Common myeloid progenitor, CD34-positive (primary cell): ENCODE measurements around the gene TSPEAR.
"Not testable (repeated sequence)": the region's sequence is repeated elsewhere in the genome, so short reads cannot be mapped to it uniquely, and the experiment has no call there.

Source experiments
- CTCF ChIA-PET: fragments of 350-600 bp; sonication (Branson Sonifier 250); formaldehyde crosslinking; loops from one replicate; lab custom pipeline; 2021; ENCODE audit warnings: antibody characterized with exemption; lab: Charles Lee
- POLR2A ChIA-PET: fragments of 350-600 bp; sonication (Branson Sonifier 250); formaldehyde crosslinking; loops from one replicate; lab custom pipeline; 2021; ENCODE audit warnings: antibody characterized with exemption; lab: Charles Lee
- DNase-seq, 3 donors: peaks; one replicate each; pipeline versions ENCODE4 v3.0.0 to v3.0.0-alpha.2; 2013
- H3K27ac ChIP-seq, 2 experiments: 1 replicate in 1 of 2; 2 replicates in 1 of 2; pipeline ENCODE4 v1.7.0; 2013; ENCODE audit warnings: inconsistent platforms in 2 of 2, low read length in 2 of 2, mild to moderate bottlenecking in 2 of 2, low read depth in 1 of 2, moderate library complexity in 1 of 2; ENCODE audit not compliant: severe bottlenecking in 2 of 2, insufficient read depth in 1 of 2, poor library complexity in 1 of 2
- H3K27me3 ChIP-seq, 5 experiments: replicated peaks in 2 of 5; 1 replicate in 3 of 5; 2 replicates in 2 of 5; pipeline versions ENCODE4 v1.6.1 to v1.7.0; 2013; ENCODE audit warnings: low read length in 4 of 5, mild to moderate bottlenecking in 2 of 5, moderate library complexity in 2 of 5, inconsistent platforms in 1 of 5; ENCODE audit not compliant: insufficient read depth in 5 of 5, control insufficient read depth in 4 of 5
- H3K36me3 ChIP-seq, 4 experiments: 1 replicate in 2 of 4; 2 replicates in 2 of 4; pipeline versions ENCODE4 v1.6.1 to v1.7.0; 2013; ENCODE audit warnings: low read length in 3 of 4, control low read depth in 1 of 4, mild to moderate bottlenecking in 1 of 4; ENCODE audit not compliant: control insufficient read depth in 4 of 4, insufficient read depth in 4 of 4
- H3K4me1 ChIP-seq, 4 experiments: 1 replicate in 3 of 4; 2 replicates in 1 of 4; pipeline versions ENCODE4 v1.6.1 to v1.7.1; 2013; ENCODE audit warnings: low read length in 3 of 4, mild to moderate bottlenecking in 3 of 4, control low read depth in 1 of 4, inconsistent platforms in 1 of 4, moderate library complexity in 1 of 4; ENCODE audit not compliant: control insufficient read depth in 4 of 4, insufficient read depth in 4 of 4; ENCODE audit errors: control extremely low read depth in 1 of 4
- H3K4me3 ChIP-seq, 7 experiments: 1 replicate in 4 of 7; 2 replicates in 3 of 7; pipeline versions ENCODE4 v1.5.1 to v1.7.0; 2013; ENCODE audit warnings: mild to moderate bottlenecking in 7 of 7, low read length in 6 of 7, moderate library complexity in 6 of 7, inconsistent platforms in 2 of 7, low read depth in 2 of 7, control low read depth in 1 of 7; ENCODE audit not compliant: insufficient read depth in 4 of 7, control insufficient read depth in 1 of 7; ENCODE audit errors: extremely low read depth in 1 of 7
- H3K9me3 ChIP-seq, 5 experiments: 1 replicate in 4 of 5; 2 replicates in 1 of 5; pipeline versions ENCODE4 v1.6.1 to v1.7.1; 2013; ENCODE audit warnings: low read length in 4 of 5, mild to moderate bottlenecking in 2 of 5, inconsistent platforms in 1 of 5, low read depth in 1 of 5, moderate library complexity in 1 of 5; ENCODE audit not compliant: control insufficient read depth in 4 of 5, insufficient read depth in 2 of 5; ENCODE audit errors: control extremely low read depth in 1 of 5
- WGBS: methylation state at CpG from one replicate; pipeline ENCODE4 v1.1.5; 2013; ENCODE audit not compliant: insufficient coverage; 5-methylcytosine and 5-hydroxymethylcytosine counted together

Gene TSPEAR

GRCh38 chr21:44589094-44589493, 122.3 kb downstream of the TSPEAR start:
- 90% methylated on average over 1 of the region's 2 CpGs for WGBS
- peaks cover 0 to 8% (median 3%) of the 10 kb centered on the region in 5 experiments for H3K9me3 ChIP-seq
- no peak overlapping the region for H3K4me3 ChIP-seq
- CTCF ChIA-PET = no interaction called here
- no peaks in the 10 kb centered on the region for H3K36me3 ChIP-seq
- no peak overlapping the region for H3K27ac ChIP-seq
- peaks cover 0 to 4% (median 0%) of the 10 kb centered on the region in 4 experiments for H3K4me1 ChIP-seq
- peaks cover 0 to 16% (median 2%) of the 10 kb centered on the region in 5 experiments for H3K27me3 ChIP-seq
- no peak for DNase-seq
- POLR2A ChIA-PET = no interaction called here

GRCh38 chr21:44585892-44586291, 125.5 kb downstream of the TSPEAR start:
- WGBS = 86% methylated on average over 3 of the region's 3 CpGs
- CTCF ChIA-PET = no interaction called here
- Histone ChIP-seq H3K27ac (no peak overlapping the region), H3K27me3 (peaks cover 0 to 32% (median 2%) of the 10 kb centered on the region in 5 experiments), H3K4me3 (no peak overlapping the region), H3K36me3 (no peaks in the 10 kb centered on the region), H3K4me1 (no peaks in the 10 kb centered on the region), H3K9me3 (peaks cover 2 to 23% (median 8%) of the 10 kb centered on the region in 5 experiments)
- DNase-seq = no peak
- POLR2A ChIA-PET = no interaction called here

- Histone ChIP-seq H3K27ac (no peak overlapping the region), H3K4me3 (no peak overlapping the region), H3K36me3 (no peaks in the 10 kb centered on the region), H3K27me3 (peaks cover 0 to 38% (median 2%) of the 10 kb centered on the region in 5 experiments), H3K9me3 (peaks cover 2 to 24% (median 8%) of the 10 kb centered on the region in 5 experiments), H3K4me1 (no peaks in the 10 kb centered on the region)
- ChIA-PET POLR2A (no interaction called here), CTCF (no interaction called here)
- DNase-seq = no peak
- 90% methylated on average over 3 of the region's 6 CpGs for WGBS
Observed at GRCh38 chr21:44583800-44584147, 127.6 kb downstream of the TSPEAR start.

GRCh38 chr21:44583089-44583799, 128.1 kb downstream of the TSPEAR start:
- peaks cover 0 to 38% (median 2%) of the 10 kb centered on the region in 5 experiments for H3K27me3 ChIP-seq
- no peak overlapping the region for H3K27ac ChIP-seq
- DNase-seq = no peak
- H3K4me1 ChIP-seq = no peaks in the 10 kb centered on the region
- CTCF ChIA-PET = no interaction called here
- POLR2A ChIA-PET = no interaction called here
- peaks cover 2 to 29% (median 13%) of the 10 kb centered on the region in 5 experiments for H3K9me3 ChIP-seq
- 54% methylated on average over 10 of the region's 11 CpGs for WGBS
- H3K4me3 ChIP-seq = no peak overlapping the region
- no peaks in the 10 kb centered on the region for H3K36me3 ChIP-seq

- H3K4me1 ChIP-seq = no peaks in the 10 kb centered on the region
- CTCF ChIA-PET = no interaction called here
- 91% methylated on average over 9 of the region's 15 CpGs for WGBS
- H3K4me3 ChIP-seq = no peak overlapping the region
- H3K9me3 ChIP-seq = peaks cover 2 to 33% (median 17%) of the 10 kb centered on the region in 5 experiments
- H3K27ac ChIP-seq = no peak overlapping the region
- peaks cover 0 to 40% (median 2%) of the 10 kb centered on the region in 5 experiments for H3K27me3 ChIP-seq
- no peaks in the 10 kb centered on the region for H3K36me3 ChIP-seq
- POLR2A ChIA-PET = no interaction called here
- DNase-seq = no peak
Observed at GRCh38 chr21:44582055-44582454, 129.3 kb downstream of the TSPEAR start.

- CTCF ChIA-PET = no interaction called here
- peaks cover 2 to 33% (median 17%) of the 10 kb centered on the region in 5 experiments for H3K9me3 ChIP-seq
Observed at GRCh38 chr21:44581158-44581557, 130.2 kb downstream of the TSPEAR start.

GRCh38 chr21:44580231-44580821, 131.0 kb downstream of the TSPEAR start, which contains the start of gene KRTAP10-5:
Gene KRTAP10-5, minus strand, starts transcription at chr21:44580604. Its CDS starts 26 bp downstream, at chr21:44580578.
- DNase-seq, POLR2A ChIA-PET, H3K4me1 ChIP-seq, H3K27ac ChIP-seq, H3K36me3 ChIP-seq, H3K4me3 ChIP-seq, CTCF ChIA-PET: not testable (repeated sequence)
- Histone ChIP-seq H3K27me3 (peaks cover 0 to 43% (median 0%) of the 10 kb centered on the region in 5 experiments), H3K9me3 (peaks cover 2 to 30% (median 17%) of the 10 kb centered on the region in 5 experiments)
- WGBS = 36% methylated on average over 7 of the region's 19 CpGs

More at GRCh38 chr21:44581158-44581557, 130.2 kb downstream of the TSPEAR start:
- Histone ChIP-seq H3K4me1 (no peaks in the 10 kb centered on the region), H3K27ac (no peak overlapping the region), H3K27me3 (peaks cover 0 to 39% (median 2%) of the 10 kb centered on the region in 5 experiments), H3K36me3 (no peaks in the 10 kb centered on the region), H3K4me3 (no peak overlapping the region)
- 86% methylated on average over 1 of the region's 3 CpGs for WGBS
- POLR2A ChIA-PET = no interaction called here
- DNase-seq = no peak
